IPS DF 4.7 (cell line): ENCODE results near the gene DPP9.
"Not testable (repeated sequence)": the region's sequence is repeated elsewhere in the genome, so short reads cannot be mapped to it uniquely, and the experiment has no call there.

Source experiments
- DNase-seq: peaks from one replicate; pipeline ENCODE4 v3.0.0-alpha.2; 2013; ENCODE audit warnings: low spot score; ENCODE audit errors: extremely low read depth

The DPP9 gene

GRCh38 chr19:4688587-4688986, 35.1 kb downstream of the DPP9 start:
- no peak for DNase-seq

- DNase-seq, result no peak
Measured at GRCh38 chr19:4687396-4687795, 36.2 kb downstream of the DPP9 start.

- no peak for DNase-seq
Measured at GRCh38 chr19:4686700-4687099, 36.9 kb downstream of the DPP9 start.

- no peak for DNase-seq
Measured at GRCh38 chr19:4684312-4685095, 39.1 kb downstream of the DPP9 start.

- no peak for DNase-seq
Measured at GRCh38 chr19:4682417-4683200, 41.0 kb downstream of the DPP9 start.

GRCh38 chr19:4680021-4680420, 43.6 kb downstream of the DPP9 start:
- not testable (repeated sequence) for DNase-seq

GRCh38 chr19:4678881-4679790, 44.5 kb downstream of the DPP9 start:
- DNase-seq, result peak; percentile 79

- peak; percentile 56 for DNase-seq
Measured at GRCh38 chr19:4676955-4677731, 46.5 kb downstream of the DPP9 start.

- no peak for DNase-seq
Measured at GRCh38 chr19:4675346-4675745, 48.3 kb downstream of the DPP9 start.

GRCh38 chr19:4673726-4674125, 49.9 kb downstream of the DPP9 start:
- DNase-seq, result no peak

GRCh38 chr19:4673216-4673615, 50.4 kb downstream of the DPP9 start:
- no peak for DNase-seq

GRCh38 chr19:4671185-4671851, 52.3 kb downstream of the DPP9 start:
- no peak for DNase-seq

GRCh38 chr19:4669723-4670480, 53.7 kb downstream of the DPP9 start, which contains the start of gene MYDGF:
MYDGF (minus strand) TSS chr19:4670342; CDS start chr19:4670334, 8 bp downstream.
- DNase-seq, result no peak

- DNase-seq, result no peak
Measured at GRCh38 chr19:4664642-4665041, 59.0 kb downstream of the DPP9 start.

- no peak for DNase-seq
Measured at GRCh38 chr19:4662812-4663211, 60.8 kb downstream of the DPP9 start.

- no peak for DNase-seq
Measured at GRCh38 chr19:4662020-4662695, 61.5 kb downstream of the DPP9 start.

- no peak for DNase-seq
Measured at GRCh38 chr19:4660993-4661392, 62.6 kb downstream of the DPP9 start.

- DNase-seq, result no peak
Measured at GRCh38 chr19:4660181-4660791, 63.4 kb downstream of the DPP9 start.
